Fibroblast of skin of left quadriceps (primary cell): Measurements from ENCODE around the gene CNTNAP4.

Experiments used
- DNase-seq, 2 experiments: peaks; one replicate each; pipeline ENCODE4 v3.0.0-alpha.2; 2013; ENCODE audit warnings: low read depth in 2 of 2

Gene CNTNAP4

GRCh38 chr16:76583945-76584344, 306.7 kb downstream of the CNTNAP4 start:
- no peak for DNase-seq

GRCh38 chr16:76598498-76598897, 321.3 kb downstream of the CNTNAP4 start:
- no peak for DNase-seq

DNA sequence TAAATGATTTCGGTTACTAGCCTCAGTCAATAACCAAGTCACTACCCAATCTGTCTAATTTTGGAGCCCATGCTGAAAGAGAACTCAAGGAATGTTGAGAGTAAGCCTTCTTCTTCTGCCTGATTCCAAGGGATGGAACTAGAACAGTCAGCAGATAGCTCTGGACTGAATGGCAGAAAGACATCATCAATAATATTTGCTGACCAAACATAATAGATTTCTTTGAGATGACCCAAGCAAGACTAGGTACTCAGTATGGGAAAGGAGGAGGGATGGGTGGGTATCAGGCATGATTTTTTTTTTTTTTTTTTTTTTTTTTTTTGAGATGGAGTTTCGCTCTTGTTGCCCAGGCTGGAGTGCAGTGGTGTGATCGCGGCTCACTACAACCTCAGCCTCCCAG, 330.1 kb downstream of the CNTNAP4 start:
- DNase-seq = no peak
